Measurements from ENCODE around the gene ARHGDIB.

ARHGDIB gene

GRCh38 chr12:14924541-14924940, 36.9 kb downstream of the ARHGDIB start:
- DNase-seq, result no peak

GRCh38 chr12:14923944-14924343, 37.5 kb downstream of the ARHGDIB start:
- DNase-seq, result no peak

GRCh38 chr12:14921218-14921617, 40.2 kb downstream of the ARHGDIB start:
- DNase-seq, result no peak

GRCh38 chr12:14920475-14921126, 40.8 kb downstream of the ARHGDIB start:
- DNase-seq, result no peak

- no peak for DNase-seq
These were observed 41.9 kb downstream of the ARHGDIB start for GRCh38 chr12:14919455-14919854.

GRCh38 chr12:14915736-14916135, 45.7 kb downstream of the ARHGDIB start:
- DNase-seq, result no peak

- no peak for DNase-seq
These were observed 48.0 kb downstream of the ARHGDIB start for GRCh38 chr12:14913381-14913781.

GRCh38 chr12:14911131-14911530, 50.3 kb downstream of the ARHGDIB start:
- no peak for DNase-seq

- peak; percentile 72 for DNase-seq
These were observed 51.1 kb downstream of the ARHGDIB start for GRCh38 chr12:14910090-14910915.

GRCh38 chr12:14907953-14908352, 53.4 kb downstream of the ARHGDIB start:
- peak; percentile 10 for DNase-seq

- no peak for DNase-seq
These were observed 55.3 kb downstream of the ARHGDIB start for GRCh38 chr12:14906114-14906513.

- no peak for DNase-seq
These were observed 56.0 kb downstream of the ARHGDIB start for GRCh38 chr12:14905269-14906004.

- DNase-seq, result no peak
These were observed 56.5 kb downstream of the ARHGDIB start for GRCh38 chr12:14904854-14905253.

GRCh38 chr12:14903386-14904098, 57.9 kb downstream of the ARHGDIB start:
- DNase-seq, result no peak

- DNase-seq, result no peak
These were observed 58.9 kb downstream of the ARHGDIB start for GRCh38 chr12:14902465-14902864.

GRCh38 chr12:14901228-14901562, 60.2 kb downstream of the ARHGDIB start:
- DNase-seq, result no peak

- no peak for DNase-seq
These were observed 60.7 kb downstream of the ARHGDIB start for GRCh38 chr12:14900521-14901227.

GRCh38 chr12:14896521-14897169, 64.8 kb downstream of the ARHGDIB start:
- DNase-seq, result no peak

GRCh38 chr12:14893506-14894250, 67.7 kb downstream of the ARHGDIB start:
- DNase-seq, result no peak

- no peak for DNase-seq
These were observed 68.5 kb downstream of the ARHGDIB start for GRCh38 chr12:14892726-14893505.

Data from stimulated activated CD4-positive, alpha-beta T cell treated with anti-CD3 and anti-CD28 coated beads, Interleukin-1b, Interleukin-23, amount 100 ng/mL, for 48 hours (primary cell).